Cardiac fibroblast (primary cell): ENCODE results near the gene GALNT18.

ENCODE experiments used
- DNase-seq, 2 donors: peaks; one replicate each; pipeline versions ENCODE4 v3.0.0 to v3.0.0-alpha.2; 2010; ENCODE audit warnings: low read depth in 2 of 2
- H3K4me3 ChIP-seq, 2 donors: replicated peaks in 1 of 2; 1 replicate in 1 of 2; 2 replicates in 1 of 2; pipeline ENCODE4 v1.5.1; 2011; ENCODE audit warnings: low read depth in 2 of 2, low read length in 2 of 2, mild to moderate bottlenecking in 2 of 2, moderate library complexity in 1 of 2
- CTCF ChIP-seq: IDR thresholded peaks from one replicate; pipeline ENCODE4 v1.5.1; 2011; ENCODE audit warnings: low read depth, mild to moderate bottlenecking, low read length, inconsistent platforms

GALNT18 gene

GRCh38 chr11:11657218-11657955 is 35.6 kb upstream of the GALNT18 start:
- no peak overlapping the region for H3K4me3 ChIP-seq
- DNase-seq = no peak
- TF ChIP-seq CTCF = no peak

GRCh38 chr11:11641581-11641980 is 19.8 kb upstream of the GALNT18 start:
- TF ChIP-seq CTCF = no peak
- no peak overlapping the region for H3K4me3 ChIP-seq
- DNase-seq = no peak

- no peak for DNase-seq
- no peak for TF ChIP-seq CTCF
- no peak overlapping the region for H3K4me3 ChIP-seq
Observed at GRCh38 chr11:11640996-11641395, 19.2 kb upstream of the GALNT18 start.

- no peak overlapping the region for H3K4me3 ChIP-seq
- TF ChIP-seq CTCF = no peak
- no peak for DNase-seq
Observed at GRCh38 chr11:11640152-11640551, 18.3 kb upstream of the GALNT18 start.

GRCh38 chr11:11636671-11637070 is 14.9 kb upstream of the GALNT18 start:
- TF ChIP-seq CTCF = no peak

GRCh38 chr11:11635443-11635842 is 13.6 kb upstream of the GALNT18 start:
- no peak for TF ChIP-seq CTCF
- H3K4me3 ChIP-seq = no peak overlapping the region
- DNase-seq = no peak

More at GRCh38 chr11:11636671-11637070, 14.9 kb upstream of the GALNT18 start:
- DNase-seq = no peak
- H3K4me3 ChIP-seq = no peak overlapping the region

GRCh38 chr11:11629368-11629767 is 7.6 kb upstream of the GALNT18 start:
- H3K4me3 ChIP-seq = no peak overlapping the region
- TF ChIP-seq CTCF = no peak
- no peak for DNase-seq
